HuH-7.5 (cell line): ENCODE measurements around the gene ZNF892.
"Not testable (repeated sequence)": the region's sequence is repeated elsewhere in the genome, so short reads cannot be mapped to it uniquely, and the experiment has no call there.

ENCODE experiments used
- DNase-seq: peaks from one replicate; pipeline ENCODE4 v3.0.0; 2011; ENCODE audit warnings: low spot score

The ZNF892 gene

DNA sequence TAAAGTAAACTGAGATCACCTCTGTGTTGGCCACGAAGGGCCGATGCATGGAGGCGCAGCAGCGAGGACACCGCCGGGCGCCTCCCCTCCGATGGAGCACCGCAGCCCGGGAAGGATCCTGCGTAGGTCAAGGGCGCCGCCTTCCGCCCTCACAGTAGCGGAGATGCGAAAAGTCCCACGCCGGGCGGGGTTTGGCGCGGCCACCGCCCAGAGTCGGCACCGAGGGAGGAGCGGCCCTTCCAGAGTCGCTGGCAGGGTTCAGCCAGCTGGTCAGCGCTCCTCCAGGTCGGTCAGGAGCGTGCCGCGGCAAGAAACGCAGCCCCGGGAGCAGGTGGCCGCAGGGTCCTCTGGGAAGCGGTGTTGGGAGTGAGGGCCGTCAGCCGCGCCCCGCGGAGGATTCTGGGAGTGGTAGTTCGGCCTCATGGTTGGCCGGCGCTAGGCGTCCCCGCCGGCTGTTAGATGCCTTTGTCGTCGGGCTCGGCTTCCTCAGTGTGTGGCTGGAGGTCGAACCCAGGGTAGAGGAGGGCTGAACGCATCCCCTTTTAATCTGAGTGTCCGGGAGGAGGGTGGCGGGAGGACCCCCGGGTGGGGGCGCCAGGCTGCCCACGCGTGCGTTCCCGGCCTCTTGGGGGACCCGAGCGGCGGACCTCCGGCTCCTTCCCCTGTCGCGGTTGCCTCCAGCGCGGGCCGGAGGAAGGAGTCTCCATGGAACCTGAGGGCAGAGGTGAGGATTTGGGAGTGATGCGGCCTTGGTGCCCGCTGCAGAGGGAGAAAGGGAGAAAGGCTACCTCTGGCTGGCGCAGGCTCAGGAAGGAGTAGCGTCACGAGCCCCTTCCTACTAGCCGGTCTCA lies at the start of gene ZNF892:
ZNF892 (plus strand) TSS at position 411 of the 851 bp plus-strand sequence; CDS start at position 706, 295 bp downstream.
- DNase-seq = peak; percentile 87

DNA sequence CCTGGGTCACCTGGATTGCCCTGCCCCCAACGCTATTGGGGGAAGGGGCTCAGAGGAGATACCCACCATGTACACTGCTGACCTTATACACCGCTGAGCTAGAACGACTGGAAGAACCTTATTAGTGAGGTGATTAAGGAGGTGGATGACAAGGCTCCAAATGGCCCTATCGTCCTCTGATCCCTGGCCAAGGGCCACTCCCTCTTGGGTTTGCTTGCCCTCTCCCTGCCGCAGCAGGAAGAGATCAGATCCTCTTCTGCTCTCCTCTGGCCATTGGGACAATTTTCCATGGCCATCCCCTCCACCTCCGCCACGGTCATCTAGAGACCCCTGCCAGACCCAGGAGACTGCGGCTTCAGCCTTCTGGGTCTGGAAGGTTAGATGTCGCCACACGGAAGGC lies 48.9 kb upstream of the ZNF892 start:
- no peak for DNase-seq

DNA sequence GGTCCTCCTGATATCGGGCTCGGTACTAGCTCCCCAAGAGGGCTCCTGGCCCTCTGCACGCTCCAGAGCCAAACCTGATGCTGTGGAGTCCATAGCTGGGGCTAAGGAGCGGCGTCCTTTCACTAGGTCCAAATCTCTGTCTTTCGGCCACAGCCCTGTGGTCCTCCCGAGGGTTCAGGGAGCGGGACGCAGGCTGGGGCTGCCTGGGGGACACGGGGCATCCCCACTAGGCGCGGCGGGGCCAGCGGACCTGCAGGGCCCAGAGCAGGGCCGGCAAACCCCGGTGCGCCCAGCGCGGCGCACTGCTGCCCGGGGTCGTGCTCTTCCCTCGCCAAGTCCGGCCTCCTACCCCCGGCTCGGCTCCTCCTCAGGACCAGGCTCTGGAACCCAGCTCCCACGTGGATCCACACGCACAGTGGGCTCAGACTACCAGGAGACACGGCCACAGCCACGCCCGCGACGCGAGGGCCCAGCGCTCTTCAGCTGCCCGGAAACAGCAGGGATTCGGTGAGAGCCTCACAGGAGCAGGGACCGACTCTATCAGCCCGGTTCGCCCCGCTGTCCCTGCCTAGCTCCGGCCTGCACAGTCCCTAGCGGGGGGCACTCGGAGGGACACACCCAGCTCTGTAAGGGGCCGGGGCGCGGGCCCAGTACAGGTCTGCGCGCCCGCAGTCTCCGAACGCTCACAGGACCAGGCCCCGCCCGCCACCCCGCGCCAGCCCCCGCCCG lies 48.3 kb upstream of the ZNF892 start:
- peak; percentile 53 for DNase-seq

DNA sequence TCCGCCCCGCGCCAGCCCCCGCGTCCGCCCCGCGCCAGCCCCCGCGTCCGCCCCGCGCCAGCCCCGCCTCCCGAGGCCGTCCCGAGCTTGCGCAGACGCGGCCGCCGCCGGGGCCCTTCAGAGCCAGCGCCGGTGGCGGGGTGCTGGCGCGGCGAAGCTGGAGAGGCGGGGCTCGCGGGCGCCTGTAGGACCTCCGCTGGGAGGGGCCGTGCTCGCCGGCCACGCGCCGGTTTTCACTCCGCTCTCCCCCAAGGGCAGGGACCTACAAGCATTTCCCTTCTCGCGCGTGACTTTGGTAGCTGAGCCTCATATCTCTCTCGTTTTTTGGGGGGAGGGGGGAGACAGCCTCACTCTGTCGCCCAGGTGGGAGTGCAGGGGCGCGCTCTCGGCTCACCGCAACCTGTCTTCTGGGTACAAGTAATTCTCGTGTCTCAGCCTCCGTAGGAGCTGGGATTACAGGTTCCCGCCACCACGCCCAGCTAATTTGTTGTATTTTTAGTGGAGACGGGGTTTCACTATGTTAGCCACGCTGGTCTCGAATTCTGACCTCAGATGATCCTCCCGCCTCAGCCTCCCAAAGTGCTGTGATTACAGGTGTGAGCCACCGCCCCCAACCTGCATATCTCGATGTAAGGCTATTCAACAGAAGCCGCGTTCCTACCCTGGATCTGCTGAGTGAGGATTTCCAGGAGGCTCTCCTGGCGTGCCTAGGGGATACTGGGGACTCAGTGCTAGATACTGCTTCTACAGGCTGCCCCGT lies 47.5 kb upstream of the ZNF892 start, which contains the start of gene ZNF514:
ZNF514 (minus strand) TSS at position 159 of the 760 bp plus-strand sequence. CDS start 6,595 bp downstream, outside the sequence.
- DNase-seq = peak; percentile 66

DNA sequence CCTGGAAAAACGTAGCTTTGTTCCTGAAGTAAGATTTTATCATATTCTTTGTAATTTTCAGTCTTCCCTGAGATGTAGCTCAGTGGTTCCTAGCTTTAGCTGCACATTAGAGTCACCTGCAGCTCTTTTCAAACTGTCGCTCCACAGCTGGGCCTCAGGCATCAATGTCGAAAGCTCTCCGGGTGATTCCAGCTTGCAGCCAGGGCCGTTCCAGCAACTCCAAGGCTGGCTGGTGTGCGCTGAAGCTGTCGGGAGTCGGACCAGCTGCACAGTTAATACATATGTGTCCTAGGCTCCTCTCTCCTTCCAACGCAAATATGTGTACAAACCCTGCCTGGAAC lies 42.3 kb upstream of the ZNF892 start:
- DNase-seq = no peak

DNA sequence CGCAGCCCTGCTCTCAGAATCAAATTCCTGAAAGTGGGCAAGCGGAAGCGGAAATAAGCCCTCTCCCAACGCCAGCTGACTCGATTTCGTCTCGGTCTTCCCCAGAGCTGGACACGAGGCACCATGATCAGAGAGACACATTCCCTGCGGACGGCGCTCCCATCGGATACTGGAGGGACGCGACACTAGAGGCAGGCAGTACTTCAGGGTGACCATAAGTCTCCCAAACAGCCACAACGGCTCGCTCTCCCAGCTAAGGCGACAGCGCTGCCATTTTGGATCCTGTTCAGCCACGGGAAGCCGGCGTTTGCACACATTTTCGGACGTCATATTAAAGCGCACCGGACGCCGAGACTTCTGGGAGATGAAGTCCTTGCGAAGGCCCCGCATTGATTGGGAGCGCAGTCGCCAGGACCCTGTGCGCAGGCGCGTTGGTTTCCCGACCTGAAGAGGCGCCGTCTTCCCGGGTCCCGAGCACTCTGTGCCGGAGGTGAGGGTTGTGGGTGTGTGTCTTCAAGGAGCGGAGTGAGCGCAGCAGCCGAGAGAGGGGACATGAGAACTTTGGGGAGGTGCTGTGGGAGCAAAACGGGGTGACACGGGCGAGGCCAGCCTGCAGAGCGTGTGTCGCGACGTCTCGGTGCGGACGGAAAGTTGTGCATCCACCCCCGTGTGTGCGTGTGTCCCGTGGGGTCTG lies 41.8 kb upstream of the ZNF892 start, which contains the start of gene ZNF2:
ZNF2 (plus strand) TSS at position 439 of the 694 bp plus-strand sequence. CDS start 10,418 bp downstream, outside the sequence.
- DNase-seq = peak; percentile 96

DNA sequence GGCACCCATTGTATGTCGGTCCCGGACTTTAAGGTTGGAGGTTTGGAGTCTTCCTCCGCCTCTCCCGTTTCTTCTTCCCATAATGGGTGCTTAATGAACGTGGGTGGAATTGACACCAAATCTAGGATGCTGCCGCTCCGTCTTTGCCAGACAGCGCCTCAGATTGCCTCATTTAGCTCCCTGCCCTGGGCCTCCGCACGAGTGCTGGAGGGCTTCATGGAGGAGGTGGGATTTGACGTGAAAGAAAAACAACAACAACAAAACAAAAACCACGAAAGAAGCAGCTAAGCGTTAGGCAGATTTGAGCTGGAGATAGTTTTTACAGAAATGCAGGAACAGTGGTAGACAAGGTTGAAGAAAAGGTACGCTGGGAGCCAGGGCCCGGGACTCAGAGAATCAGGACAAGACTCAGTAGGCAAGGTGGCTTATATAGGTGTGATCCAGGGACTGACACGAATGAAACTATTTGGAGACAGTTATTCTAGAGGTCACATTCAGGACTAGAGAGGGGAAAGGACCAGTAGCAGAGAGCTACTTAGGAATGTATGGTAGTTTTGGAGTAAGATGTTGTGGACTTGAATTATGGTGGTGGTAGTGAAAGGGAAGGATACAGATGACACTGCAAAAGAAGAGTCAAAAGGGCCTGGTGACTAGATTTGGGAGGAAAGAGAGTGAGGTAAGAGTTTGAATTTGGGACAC lies 41.1 kb upstream of the ZNF892 start:
- DNase-seq = no peak

DNA sequence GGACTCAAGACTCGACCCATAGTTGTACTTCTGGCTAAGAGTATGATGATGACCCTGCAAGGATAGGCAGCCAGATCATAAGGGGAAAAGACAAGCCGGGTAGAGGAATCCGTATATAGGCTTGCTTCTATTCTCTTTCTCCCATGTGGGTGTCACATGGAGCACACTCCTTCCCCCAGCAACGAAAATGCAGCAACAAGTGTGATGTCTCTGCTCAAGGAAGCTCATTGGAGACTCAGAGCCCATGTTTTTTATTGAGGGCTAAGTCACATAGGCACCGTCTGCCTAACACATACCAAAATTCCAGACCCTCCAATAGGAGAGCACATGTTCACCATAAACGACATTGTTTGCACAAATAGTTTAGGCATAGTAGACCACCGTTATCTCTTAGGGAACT lies 35.4 kb upstream of the ZNF892 start:
- no peak for DNase-seq

DNA sequence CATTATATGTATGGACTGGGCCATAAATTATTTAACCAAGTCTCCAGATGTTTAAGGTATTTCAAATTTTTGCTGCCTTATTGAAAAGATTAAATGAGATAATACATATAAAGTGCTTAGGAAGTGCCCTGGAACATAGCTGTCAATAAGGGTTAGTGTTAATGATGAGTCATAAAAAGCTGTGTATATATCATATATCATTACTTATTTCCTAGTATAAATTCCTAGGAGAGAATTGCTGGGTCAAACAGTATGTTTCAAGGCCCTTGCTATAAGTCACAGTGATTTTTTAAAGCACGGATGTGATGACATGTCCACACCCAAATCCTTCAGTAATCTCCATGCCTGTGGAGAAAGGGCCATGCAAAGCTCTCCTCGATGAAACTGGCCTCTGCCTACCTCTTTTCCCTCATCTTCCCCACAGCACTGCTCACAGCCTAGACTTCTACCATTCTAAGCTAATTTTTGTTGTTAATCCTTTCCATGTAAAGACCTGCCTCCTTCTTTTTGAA lies 33.2 kb upstream of the ZNF892 start:
- DNase-seq = no peak

DNA sequence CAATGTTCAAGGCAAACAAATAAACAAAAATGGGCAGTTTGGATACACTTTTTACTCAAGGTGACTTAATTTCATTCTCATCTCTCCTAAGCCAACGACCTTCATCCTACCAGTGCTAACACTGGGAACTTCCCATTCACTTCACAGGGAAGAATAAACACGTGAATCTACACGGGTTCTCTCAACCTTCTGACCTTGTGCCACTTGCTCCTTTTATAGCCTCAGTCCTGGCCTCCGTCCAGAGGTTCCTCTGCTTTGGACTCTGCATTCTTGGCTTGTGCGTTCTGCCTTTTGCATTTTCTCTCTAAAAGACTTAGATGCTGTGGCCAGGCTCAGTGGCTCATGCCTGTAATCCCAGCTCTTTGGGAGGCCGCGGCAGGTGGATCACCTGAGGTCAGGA lies 27.9 kb upstream of the ZNF892 start:
- DNase-seq = no peak

DNA sequence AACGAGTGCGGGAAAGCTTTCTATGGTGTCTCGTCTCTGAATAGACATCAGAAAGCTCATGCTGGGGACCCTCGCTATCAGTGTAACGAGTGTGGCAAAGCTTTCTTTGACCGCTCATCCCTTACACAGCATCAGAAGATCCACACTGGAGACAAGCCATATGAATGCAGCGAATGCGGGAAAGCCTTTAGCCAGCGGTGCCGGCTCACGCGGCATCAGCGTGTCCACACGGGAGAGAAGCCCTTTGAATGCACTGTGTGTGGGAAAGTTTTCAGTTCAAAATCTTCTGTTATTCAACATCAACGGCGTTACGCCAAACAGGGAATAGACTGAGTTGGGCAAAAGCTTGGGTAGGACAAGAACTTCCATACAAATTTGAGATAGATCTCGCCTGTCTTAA lies 25.5 kb upstream of the ZNF892 start:
- no peak for DNase-seq

DNA sequence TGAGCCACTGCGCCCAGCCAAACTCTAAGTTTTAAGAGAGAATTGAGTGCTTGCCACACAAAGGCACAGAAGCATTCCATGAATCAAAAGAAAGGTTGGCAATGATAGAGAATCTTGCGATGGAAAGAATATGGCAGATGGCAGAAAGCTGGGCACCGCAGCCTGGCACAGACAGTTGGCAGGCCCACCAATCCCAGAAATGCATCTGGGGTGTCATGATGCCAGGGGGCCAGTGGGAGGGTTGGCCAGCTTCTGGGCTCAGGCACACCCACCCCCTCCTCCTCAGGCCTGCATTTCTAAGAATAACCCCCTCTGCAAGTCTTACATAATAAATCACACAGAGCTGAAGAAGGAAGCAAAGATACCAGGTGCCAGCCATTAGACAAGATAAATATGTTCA lies 22.1 kb upstream of the ZNF892 start:
- no peak for DNase-seq

DNA sequence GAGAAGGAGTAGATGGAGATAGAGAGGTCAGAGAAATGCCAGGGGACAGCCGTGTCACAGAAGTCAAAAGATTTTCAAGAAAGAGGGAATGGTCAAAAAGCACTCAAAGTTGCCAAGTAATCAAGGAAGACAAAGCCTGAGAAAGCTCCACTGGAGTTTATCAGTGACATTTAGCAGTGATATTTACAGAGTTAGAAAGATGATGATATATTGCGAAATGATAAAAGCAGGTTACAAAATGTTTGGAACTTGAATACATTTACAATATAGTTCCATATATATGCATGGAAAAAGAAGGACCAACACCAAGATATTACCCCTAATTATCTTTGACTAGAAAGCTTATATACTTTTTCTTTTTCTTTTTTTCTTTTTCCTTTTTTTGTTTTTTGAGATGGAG lies 21.3 kb upstream of the ZNF892 start:
- no peak for DNase-seq

DNA sequence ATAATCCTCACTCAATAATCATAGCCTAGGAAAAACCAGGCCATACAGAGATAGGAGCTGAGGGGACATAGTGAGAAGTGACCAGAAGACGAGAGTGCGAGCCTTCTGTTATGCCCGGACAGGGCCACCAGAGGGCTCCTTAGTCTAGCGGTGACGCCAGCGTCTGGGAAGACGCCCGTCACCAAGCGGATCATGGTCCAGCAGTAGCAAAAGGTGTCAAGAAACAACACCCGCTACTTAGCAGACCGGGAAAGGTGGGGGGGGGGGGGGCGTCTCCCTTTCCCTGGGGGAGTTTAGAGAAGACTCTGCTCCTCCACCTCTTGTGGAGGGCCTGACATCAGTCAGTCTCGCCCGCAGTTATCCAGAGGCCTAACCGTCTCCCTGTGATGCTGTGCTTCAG lies 14.4 kb upstream of the ZNF892 start:
- not testable (repeated sequence) for DNase-seq

DNA sequence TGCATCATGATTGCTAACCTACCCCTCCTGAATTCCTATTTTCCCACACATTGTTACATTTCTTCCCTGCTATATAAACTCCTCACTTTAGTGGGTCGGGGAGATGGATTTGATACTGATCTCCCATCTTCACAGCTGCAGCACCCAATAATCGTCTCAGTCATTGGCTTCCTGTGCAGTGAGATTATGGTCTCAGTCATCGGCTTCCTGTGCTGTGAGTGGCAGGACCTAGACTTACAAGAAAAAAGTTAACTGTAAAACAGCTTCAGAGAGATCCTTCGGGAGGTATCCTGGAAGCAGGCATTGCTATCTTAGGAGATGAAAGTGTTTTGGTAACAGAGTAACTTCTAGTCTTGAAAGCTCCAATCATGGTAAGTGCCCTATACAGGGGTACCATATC lies 3.4 kb upstream of the ZNF892 start:
- no peak for DNase-seq

DNA sequence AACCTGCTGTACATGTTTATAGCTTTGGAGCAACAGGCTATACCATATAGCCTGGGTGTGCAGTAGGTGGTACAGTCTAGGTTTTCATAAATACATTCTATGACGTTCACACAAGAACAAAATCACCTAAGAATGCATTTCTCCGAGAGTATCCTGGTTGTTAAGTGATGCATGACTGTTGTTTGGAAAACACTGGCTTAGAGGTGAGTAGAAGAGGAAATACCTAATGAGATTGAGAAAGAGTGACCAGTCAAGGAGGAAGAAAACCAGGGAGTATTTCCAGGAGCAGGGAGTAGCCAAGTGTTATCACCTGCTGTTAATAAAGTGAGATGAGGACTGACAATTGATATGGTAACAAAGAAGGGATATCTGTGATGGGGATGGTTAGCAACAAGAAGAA lies 2.9 kb upstream of the ZNF892 start:
- DNase-seq = no peak

DNA sequence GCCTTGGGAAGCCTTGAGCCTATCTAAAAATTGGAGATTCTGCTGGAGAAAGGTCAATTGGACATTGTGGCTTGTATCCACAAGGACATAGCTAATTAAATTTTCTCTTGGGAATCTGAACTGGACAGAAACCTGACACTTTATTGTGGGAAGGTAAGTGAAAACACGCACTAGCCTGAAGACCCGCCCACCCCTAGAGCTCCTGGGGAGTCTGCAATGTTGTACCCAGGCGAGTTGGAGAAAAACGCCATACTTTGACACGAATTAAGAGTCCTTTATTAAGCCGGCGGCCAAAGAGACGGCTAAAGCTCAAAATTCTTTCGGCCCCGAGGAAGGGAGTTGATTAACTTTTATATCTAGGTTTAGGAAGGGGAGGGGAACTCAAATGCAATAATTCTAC lies 1.2 kb upstream of the ZNF892 start:
- DNase-seq = no peak

DNA sequence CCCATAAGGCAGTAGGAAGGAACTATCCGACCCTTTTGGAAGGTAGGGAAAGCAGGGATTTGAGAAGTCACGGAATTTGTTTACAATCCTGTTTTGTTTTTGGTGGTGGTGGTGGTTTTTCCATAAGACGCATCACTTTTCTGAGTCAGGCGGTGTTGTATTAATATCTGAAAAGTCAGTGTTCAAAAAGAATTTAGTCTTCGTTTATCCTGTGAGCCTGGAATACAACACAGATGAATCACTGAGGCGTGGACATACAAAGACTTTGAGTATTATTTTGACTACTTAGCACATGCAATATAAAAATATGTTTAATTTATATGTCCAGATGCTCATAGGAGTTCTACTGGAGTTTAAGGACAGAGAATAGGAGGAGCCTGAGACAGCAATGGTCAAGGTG lies 785 bp downstream of the ZNF892 start:
- no peak for DNase-seq

DNA sequence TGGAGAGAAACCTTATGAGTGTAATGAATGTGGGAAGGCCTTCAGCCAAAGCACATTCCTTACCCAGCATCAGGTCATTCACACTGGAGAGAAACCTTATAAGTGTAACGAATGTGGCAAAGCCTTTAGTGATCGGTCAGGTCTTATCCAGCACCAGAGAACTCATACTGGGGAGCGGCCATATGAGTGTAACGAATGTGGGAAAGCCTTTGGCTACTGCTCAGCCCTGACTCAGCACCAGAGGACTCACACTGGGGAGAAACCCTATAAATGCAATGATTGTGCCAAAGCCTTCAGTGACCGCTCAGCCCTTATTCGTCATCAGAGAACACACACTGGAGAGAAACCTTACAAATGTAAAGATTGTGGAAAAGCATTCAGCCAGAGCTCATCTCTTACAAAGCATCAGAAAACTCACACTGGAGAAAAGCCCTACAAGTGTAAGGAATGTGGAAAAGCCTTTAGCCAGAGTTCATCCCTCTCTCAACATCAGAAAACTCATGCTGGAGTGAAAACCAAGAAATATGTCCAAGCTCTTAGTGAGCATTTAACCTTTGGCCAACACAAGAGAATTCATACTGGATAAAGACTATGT lies 7.8 kb downstream of the ZNF892 start:
- no peak for DNase-seq

DNA sequence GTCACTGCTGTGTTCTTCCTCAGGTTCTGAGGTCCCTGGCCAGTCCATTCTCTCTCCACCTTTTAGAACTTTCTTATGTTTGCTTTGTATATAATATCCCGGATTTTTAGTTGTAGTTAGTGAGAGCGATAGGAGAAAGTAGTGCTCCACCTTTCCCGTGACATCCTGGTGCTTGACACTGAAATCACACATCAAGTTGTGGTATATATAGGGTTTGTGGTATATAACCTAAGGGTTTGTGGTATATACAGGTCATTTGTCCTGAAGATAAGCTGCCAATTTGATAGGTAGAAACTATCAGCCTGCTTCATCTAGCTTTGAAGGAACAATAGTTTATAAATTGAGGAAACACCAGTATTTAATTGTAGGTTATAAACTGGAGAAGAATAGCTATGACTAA lies 13.1 kb downstream of the ZNF892 start:
- DNase-seq = no peak

DNA sequence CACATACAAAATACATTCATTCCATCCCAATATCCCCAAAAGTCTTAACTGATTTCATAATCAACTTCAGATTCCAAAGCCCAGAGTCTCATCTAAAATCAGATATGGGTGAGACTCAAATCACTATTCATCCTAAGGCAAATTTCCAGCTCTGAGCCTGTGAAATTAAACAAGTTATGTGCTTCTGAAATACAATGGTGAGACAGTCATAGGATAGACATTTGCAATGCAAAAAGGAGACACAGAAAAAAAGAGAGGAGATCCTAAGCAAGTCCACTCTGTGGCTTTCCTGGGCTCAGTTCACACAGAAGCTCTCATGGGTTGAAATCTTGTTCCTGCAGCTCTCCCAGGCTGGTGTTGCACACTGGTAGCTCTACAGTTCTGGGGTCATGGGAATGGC lies 18.3 kb downstream of the ZNF892 start:
- DNase-seq = no peak
